G401 (cell line): ENCODE results near the gene PTPRN. TPM values are rescaled to one million over a fixed set of nuclear protein-coding genes. Genes with fewer than 3 reads are reported as not detected.

Experiments
- DNase-seq: peaks from one replicate; pipeline ENCODE4 v3.0.0-alpha.2; 2015; ENCODE audit warnings: low spot score
- in situ Hi-C: cut with HindIII; loops from 2 replicates; pipeline ENCODE4 v1.10.0; 2016; ENCODE audit warnings: low sequenced_read_pairs, mixed read lengths
- total RNA-seq: library from RNA; depleted of rRNA; stranded (reverse); fragments of >200 nt; shearing (Covaris generic); gene quantifications from 2 replicates; pipeline ENCODE4 v1.2.3, GENCODE V29; 2014; rRNA removed

Gene PTPRN
- 0.18 and 0.71 TPM in 2 replicates for total RNA-seq

- peak; percentile 79 for DNase-seq
- in situ Hi-C loops: no loop called here
Measured at GRCh38 chr2:219309278-219309677, at the start of gene PTPRN. TSS of gene PTPRN (minus strand) at chr2:219309401. CDS start at chr2:219309332, 69 bp downstream.

- DNase-seq: no peak
- in situ Hi-C loops: no loop called here
Measured at GRCh38 chr2:219358170-219359075, 49.2 kb upstream of the PTPRN start.

GRCh38 chr2:219356834-219357233 lies 47.6 kb upstream of the PTPRN start:
- in situ Hi-C loops: no loop called here
- no peak for DNase-seq

GRCh38 chr2:219354582-219354981 lies 45.4 kb upstream of the PTPRN start:
- DNase-seq: no peak
- in situ Hi-C loops: no loop called here

- DNase-seq: no peak
- in situ Hi-C loops: no loop called here
Measured at GRCh38 chr2:219353129-219353528, 43.9 kb upstream of the PTPRN start.

- in situ Hi-C loops: no loop called here
- peak; percentile 69 for DNase-seq
Measured at GRCh38 chr2:219352448-219353023, 43.3 kb upstream of the PTPRN start.

- in situ Hi-C loops: no loop called here
- no peak for DNase-seq
Measured at GRCh38 chr2:219350710-219351221, 41.6 kb upstream of the PTPRN start.

GRCh38 chr2:219350215-219350614 lies 41.0 kb upstream of the PTPRN start:
- in situ Hi-C loops: no loop called here

GRCh38 chr2:219344751-219345430 lies 35.7 kb upstream of the PTPRN start:
- DNase-seq: peak; percentile 44
- in situ Hi-C loops: no loop called here

More at GRCh38 chr2:219350215-219350614, 41.0 kb upstream of the PTPRN start:
- no peak for DNase-seq

- no peak for DNase-seq
- in situ Hi-C loops: no loop called here
Measured at GRCh38 chr2:219335373-219335786, 26.2 kb upstream of the PTPRN start.

- in situ Hi-C loops: no loop called here
- no peak for DNase-seq
Measured at GRCh38 chr2:219334076-219334475, 24.9 kb upstream of the PTPRN start.

- in situ Hi-C loops: no loop called here
Measured at GRCh38 chr2:219332542-219332941, 23.3 kb upstream of the PTPRN start, which contains the start of gene RESP18. TSS of gene RESP18 (minus strand) at chr2:219332744.

GRCh38 chr2:219331560-219332213 lies 22.5 kb upstream of the PTPRN start:
- no peak for DNase-seq
- in situ Hi-C loops: no loop called here

More at GRCh38 chr2:219332542-219332941, 23.3 kb upstream of the PTPRN start, which contains the start of gene RESP18:
- no peak for DNase-seq

- in situ Hi-C loops: no loop called here
- DNase-seq: no peak
Measured at GRCh38 chr2:219327719-219328118, 18.5 kb upstream of the PTPRN start.

- no peak for DNase-seq
- in situ Hi-C loops: no loop called here
Measured at GRCh38 chr2:219325657-219326315, 16.6 kb upstream of the PTPRN start.

GRCh38 chr2:219325136-219325535 lies 15.9 kb upstream of the PTPRN start:
- in situ Hi-C loops: no loop called here
- DNase-seq: no peak

GRCh38 chr2:219323434-219323833 lies 14.2 kb upstream of the PTPRN start:
- in situ Hi-C loops: no loop called here
- no peak for DNase-seq

- in situ Hi-C loops: no loop called here
- no peak for DNase-seq
Measured at GRCh38 chr2:219314804-219315468, 5.7 kb upstream of the PTPRN start.
